Right lobe of liver (tissue), 4 donors: ENCODE data around the gene CLTA.

Source experiments
- CTCF ChIP-seq, 4 donors: fragments of 200-600 bp in 3 of 4; fragments of 450-650 bp in 1 of 4; IDR thresholded peaks; one replicate each; pipeline versions ENCODE4 v1.5.1 to v1.8.0; 2016 to 2022; ENCODE audit warnings: antibody characterized with exemption in 4 of 4, mild to moderate bottlenecking in 2 of 4
- POLR2A ChIP-seq: fragments of 450-650 bp; IDR thresholded peaks from one replicate; pipeline ENCODE4 v1.6.1; 2017; ENCODE audit warnings: antibody characterized with exemption, mild to moderate bottlenecking
- donor health status: DM: no; HTN: no; CAD: no.
- donor health status: DM: no; HTN: no; CAD: no.
- donor health status: DM: no; HTN: yes; CAD: no.

GRCh38 chr9:36149197-36149596, 41.5 kb upstream of the CLTA start:
- TF ChIP-seq CTCF (IDR thresholded peaks at IDR 0.05) = no peak
- no peak for TF ChIP-seq POLR2A
